Measurements from ENCODE around the gene IP6K1. TPM values are rescaled to one million over a fixed set of nuclear protein-coding genes. Genes with fewer than 3 reads are reported as not detected.

IP6K1 gene
- polyA plus RNA-seq, 4 donors = 54.0 to 64.2 (median 59.5) TPM

Other genes starting within 250 kb of the IP6K1 start
- 1 to 10 TPM in 3 of 4 donors, under 1 TPM in 1; 0.98 to 1.8 (median 1.5) TPM for gene BSN, start 232.1 kb downstream of the IP6K1 start, polyA plus RNA-seq (ENCODE audit: insufficient read length in 4 of 4)
- gene APEH, start 112.2 kb downstream of the IP6K1 start, polyA plus RNA-seq (ENCODE audit: insufficient read length in 4 of 4) = 100 to 1,000 TPM; 143 to 155 (median 147) TPM
- 100 to 1,000 TPM; 115 to 197 (median 150) TPM for gene MST1, start 97.1 kb downstream of the IP6K1 start, polyA plus RNA-seq (ENCODE audit: insufficient read length in 4 of 4)
- 10 to 100 TPM; 35.2 to 38.2 (median 36.8) TPM for gene RNF123, start 97.0 kb downstream of the IP6K1 start, polyA plus RNA-seq (ENCODE audit: insufficient read length in 4 of 4)
- gene AMIGO3, start 66.9 kb downstream of the IP6K1 start, polyA plus RNA-seq (ENCODE audit: insufficient read length in 4 of 4) = 1 to 10 TPM in 3 of 4 donors, under 1 TPM in 1; 0.94 to 2.6 (median 1.3) TPM
- 10 to 100 TPM; 12.8 to 17.0 (median 14.0) TPM for gene GMPPB, start 62.6 kb downstream of the IP6K1 start, polyA plus RNA-seq (ENCODE audit: insufficient read length in 4 of 4)
- under 1 TPM in 1 of 4 donors, not detected in 3; 0.05 TPM for gene CDHR4, start 13.3 kb upstream of the IP6K1 start, polyA plus RNA-seq (ENCODE audit: insufficient read length in 4 of 4)
- gene INKA1, start 16.7 kb upstream of the IP6K1 start, polyA plus RNA-seq (ENCODE audit: insufficient read length in 4 of 4) = 10 to 100 TPM; 10.3 to 13.1 (median 12.0) TPM
- gene UBA7, start 27.4 kb upstream of the IP6K1 start, polyA plus RNA-seq (ENCODE audit: insufficient read length in 4 of 4) = 10 to 100 TPM; 35.4 to 45.3 (median 39.2) TPM
- 10 to 100 TPM in 2 of 4 donors, 1 to 10 TPM in 2; 8.6 to 10.4 (median 9.9) TPM for gene TRAIP, start 70.0 kb upstream of the IP6K1 start, polyA plus RNA-seq (ENCODE audit: insufficient read length in 4 of 4)
- gene CAMKV, start 83.4 kb upstream of the IP6K1 start, polyA plus RNA-seq (ENCODE audit: insufficient read length in 4 of 4) = under 1 TPM; 0.07 to 0.39 (median 0.15) TPM
- 1 to 10 TPM in 3 of 4 donors, under 1 TPM in 1; 0.84 to 1.5 (median 1.3) TPM for gene MST1R, start 117.3 kb upstream of the IP6K1 start, polyA plus RNA-seq (ENCODE audit: insufficient read length in 4 of 4)
- gene MON1A, start 143.3 kb upstream of the IP6K1 start, polyA plus RNA-seq (ENCODE audit: insufficient read length in 4 of 4) = 10 to 100 TPM in 1 of 4 donors, 1 to 10 TPM in 3; 7.1 to 10.8 (median 7.9) TPM
- 100 to 1,000 TPM in 3 of 4 donors, 10 to 100 TPM in 1; 98.8 to 148 (median 115) TPM for gene RBM6, start 153.6 kb upstream of the IP6K1 start, polyA plus RNA-seq (ENCODE audit: insufficient read length in 4 of 4)

All from right renal pelvis (tissue), 4 donors.